Measurements from ENCODE around the gene ZCCHC7.

The ZCCHC7 gene

DNA sequence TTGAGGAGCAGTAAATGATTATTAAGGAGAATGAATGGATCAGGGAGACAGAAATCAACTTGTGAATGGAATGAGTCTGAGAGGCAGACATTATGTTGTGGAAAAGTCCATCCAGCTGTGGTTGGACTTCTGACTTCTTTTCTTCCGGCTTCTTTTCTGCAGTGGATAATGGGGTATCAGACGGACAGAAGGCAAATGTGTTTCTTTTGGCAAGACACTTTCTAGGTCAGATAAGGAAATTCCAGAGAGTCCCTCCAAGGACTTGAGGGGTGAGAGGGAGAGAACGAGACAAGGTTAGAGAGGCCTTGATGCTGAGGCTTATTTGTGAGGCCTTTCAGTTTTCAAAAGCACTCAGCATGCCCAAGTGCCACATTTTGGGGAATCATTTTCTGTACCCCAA, 285.0 kb downstream of the ZCCHC7 start:
- Histone ChIP-seq H3K36me3 (ENCODE audit: control insufficient read depth, low read length) (peaks cover 47% of the 10 kb centered on the region), H4K20me1 (ENCODE audit: control insufficient read depth, insufficient read depth, low read depth, low read length) (no peaks in the 10 kb centered on the region), H3F3A (ENCODE audit: control insufficient read depth, insufficient read depth) (peaks cover 73% of the 10 kb centered on the region), H3K27me3 (ENCODE audit: control insufficient read depth, low read length) (no peaks in the 10 kb centered on the region), H3K4me3 (ENCODE audit: low read length) (peak overlapping the region; percentile 78), H3K4me1 (ENCODE audit: control insufficient read depth, low read length) (peaks cover 97% of the 10 kb centered on the region), H3K4me2 (ENCODE audit: low read length) (peak overlapping the region; percentile 93), H3K9me2 (replicated peaks; ENCODE audit: control insufficient read depth, low read length) (no peaks in the 10 kb centered on the region), H3K9me3 (ENCODE audit: control insufficient read depth, insufficient read depth, low read length) (no peaks in the 10 kb centered on the region), H3K27ac (ENCODE audit: low read depth, low read length) (peak overlapping the region; percentile 93), H3K79me2 (ENCODE audit: control insufficient read depth, low read length) (peaks cover 53% of the 10 kb centered on the region)
- TF ChIP-seq EZH2phosphoT487 (IDR thresholded peaks at IDR 0.05; ENCODE audit: borderline replicate concordance, low read length) (no peak), CTCF (IDR thresholded peaks at IDR 0.05; ENCODE audit: low read depth, low read length, poor library complexity, severe bottlenecking) (no peak)

- H3K27me3 ChIP-seq (ENCODE audit: control insufficient read depth, low read length): no peaks in the 10 kb centered on the region
- H3F3A ChIP-seq (ENCODE audit: control insufficient read depth, insufficient read depth): peaks cover 73% of the 10 kb centered on the region
- H4K20me1 ChIP-seq (ENCODE audit: control insufficient read depth, insufficient read depth, low read depth, low read length): no peaks in the 10 kb centered on the region
- H3K27ac ChIP-seq (ENCODE audit: low read depth, low read length): peak overlapping the region; percentile 93
- TF ChIP-seq EZH2phosphoT487 (IDR thresholded peaks at IDR 0.05; ENCODE audit: borderline replicate concordance, low read length) (no peak), CTCF (IDR thresholded peaks at IDR 0.05; ENCODE audit: low read depth, low read length, poor library complexity, severe bottlenecking) (no peak)
- peaks cover 48% of the 10 kb centered on the region for H3K36me3 ChIP-seq (ENCODE audit: control insufficient read depth, low read length)
- peaks cover 97% of the 10 kb centered on the region for H3K4me1 ChIP-seq (ENCODE audit: control insufficient read depth, low read length)
- no peaks in the 10 kb centered on the region for H3K9me3 ChIP-seq (ENCODE audit: control insufficient read depth, insufficient read depth, low read length)
- peak overlapping the region; percentile 78 for H3K4me3 ChIP-seq (ENCODE audit: low read length)
- H3K79me2 ChIP-seq (ENCODE audit: control insufficient read depth, low read length): peaks cover 55% of the 10 kb centered on the region
- H3K9me2 ChIP-seq (replicated peaks; ENCODE audit: control insufficient read depth, low read length): no peaks in the 10 kb centered on the region
- peak overlapping the region; percentile 93 for H3K4me2 ChIP-seq (ENCODE audit: low read length)
Observed at GRCh38 chr9:37405764-37406380, 285.5 kb downstream of the ZCCHC7 start.

- Histone ChIP-seq H3K4me1 (ENCODE audit: control insufficient read depth, low read length) (peaks cover 97% of the 10 kb centered on the region), H3K9me2 (replicated peaks; ENCODE audit: control insufficient read depth, low read length) (no peaks in the 10 kb centered on the region), H3K9me3 (ENCODE audit: control insufficient read depth, insufficient read depth, low read length) (no peaks in the 10 kb centered on the region), H3F3A (ENCODE audit: control insufficient read depth, insufficient read depth) (peaks cover 73% of the 10 kb centered on the region), H4K20me1 (ENCODE audit: control insufficient read depth, insufficient read depth, low read depth, low read length) (no peaks in the 10 kb centered on the region), H3K27me3 (ENCODE audit: control insufficient read depth, low read length) (no peaks in the 10 kb centered on the region), H3K4me3 (ENCODE audit: low read length) (peak overlapping the region; percentile 78), H3K4me2 (ENCODE audit: low read length) (peak overlapping the region; percentile 93), H3K79me2 (ENCODE audit: control insufficient read depth, low read length) (peaks cover 49% of the 10 kb centered on the region), H3K27ac (ENCODE audit: low read depth, low read length) (peak overlapping the region; percentile 93), H3K36me3 (ENCODE audit: control insufficient read depth, low read length) (peaks cover 50% of the 10 kb centered on the region)
- no peak for TF ChIP-seq EZH2phosphoT487 (IDR thresholded peaks at IDR 0.05; ENCODE audit: borderline replicate concordance, low read length)
- no peak for TF ChIP-seq CTCF (IDR thresholded peaks at IDR 0.05; ENCODE audit: low read depth, low read length, poor library complexity, severe bottlenecking)
Observed at GRCh38 chr9:37406603-37407401, 286.4 kb downstream of the ZCCHC7 start.
